GM12872 (cell line): ENCODE measurements around the gene ZNF74.

Experiments used
- CTCF ChIP-seq: IDR thresholded peaks from 3 replicates; pipeline ENCODE4 v1.5.1; 2011; ENCODE audit warnings: low read depth, mild to moderate bottlenecking, low read length, moderate library complexity; ENCODE audit not compliant: insufficient read depth

ZNF74 gene

GRCh38 chr22:20395181-20395906 lies 1.4 kb downstream of the ZNF74 start:
- TF ChIP-seq CTCF = no peak

- no peak for TF ChIP-seq CTCF
Observed at GRCh38 chr22:20395907-20396287, 1.9 kb downstream of the ZNF74 start.

- no peak for TF ChIP-seq CTCF
Observed at GRCh38 chr22:20396639-20397038, 2.7 kb downstream of the ZNF74 start.

- TF ChIP-seq CTCF = no peak
Observed at GRCh38 chr22:20397498-20397897, 3.5 kb downstream of the ZNF74 start.

- no peak for TF ChIP-seq CTCF
Observed at GRCh38 chr22:20398420-20398819, 4.5 kb downstream of the ZNF74 start.

GRCh38 chr22:20399866-20400605 lies 6.1 kb downstream of the ZNF74 start:
- TF ChIP-seq CTCF = no peak

- no peak for TF ChIP-seq CTCF
Observed at GRCh38 chr22:20400606-20401375, 6.8 kb downstream of the ZNF74 start.
